Activated CD4-positive, alpha-beta T cell treated with anti-CD3 and anti-CD28 coated beads for 24 hours (primary cell): ENCODE data around the gene TNFRSF11A.

ENCODE experiments used
- DNase-seq, 2 donors: peaks; one replicate each; pipeline ENCODE4 v3.0.0-alpha.2; 2020; ENCODE audit warnings: low read depth in 2 of 2

TNFRSF11A gene

DNA sequence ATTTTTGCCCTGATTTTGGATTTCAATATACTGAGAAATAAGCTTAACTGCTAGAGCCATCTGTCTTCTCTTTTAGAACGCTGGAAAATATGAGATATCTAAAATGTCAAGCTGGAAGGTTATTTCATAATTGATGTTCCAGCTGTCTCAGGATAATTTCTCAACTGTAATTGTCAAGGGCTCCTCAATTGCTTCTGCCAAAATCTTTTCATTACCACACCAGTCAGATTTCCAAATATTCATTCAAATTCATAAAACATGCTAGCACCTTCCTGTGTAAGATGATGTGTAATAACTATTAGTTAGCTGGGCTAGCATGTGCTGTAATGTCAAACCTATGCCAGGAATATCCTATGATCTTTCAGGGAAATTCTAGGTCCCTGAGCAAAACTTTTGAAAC is 88.1 kb downstream of the TNFRSF11A start:
- DNase-seq: no peak

DNA sequence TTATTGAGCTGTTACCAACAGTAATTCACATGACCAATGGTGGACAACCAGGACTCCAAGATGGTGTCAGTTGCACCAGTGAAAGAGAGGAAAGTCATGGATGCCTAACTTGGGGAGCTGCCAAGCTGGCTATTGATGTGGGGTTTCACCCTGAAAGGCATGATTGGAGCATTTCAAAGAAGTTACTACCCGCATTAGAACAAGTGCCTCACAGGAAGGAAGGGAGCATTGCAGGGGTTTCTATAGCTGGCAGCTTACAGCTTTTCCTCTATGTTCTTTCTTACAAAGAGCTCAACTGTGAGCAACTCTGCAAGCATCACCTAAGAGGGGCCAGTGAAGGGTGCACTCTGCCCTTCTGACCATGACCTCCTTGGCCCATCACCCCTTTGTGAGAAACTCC is 93.1 kb downstream of the TNFRSF11A start:
- DNase-seq: no peak

DNA sequence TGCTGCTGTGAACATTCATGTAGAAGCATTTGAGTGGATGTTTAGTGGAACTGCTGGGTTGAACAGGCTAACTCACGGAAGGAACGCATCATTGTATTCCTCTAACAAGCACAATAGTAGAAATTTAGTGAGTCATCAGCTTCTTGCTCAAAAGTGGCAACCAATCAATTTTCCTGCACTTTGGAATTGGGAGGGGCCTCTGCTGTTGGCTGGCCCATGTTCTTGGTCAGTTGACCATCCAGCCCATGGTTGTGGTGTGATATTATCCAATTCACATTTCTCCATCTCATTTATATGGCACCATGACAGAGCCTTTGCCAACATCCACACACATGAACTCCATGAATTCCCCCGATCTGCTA is 95.0 kb downstream of the TNFRSF11A start:
- no peak for DNase-seq

DNA sequence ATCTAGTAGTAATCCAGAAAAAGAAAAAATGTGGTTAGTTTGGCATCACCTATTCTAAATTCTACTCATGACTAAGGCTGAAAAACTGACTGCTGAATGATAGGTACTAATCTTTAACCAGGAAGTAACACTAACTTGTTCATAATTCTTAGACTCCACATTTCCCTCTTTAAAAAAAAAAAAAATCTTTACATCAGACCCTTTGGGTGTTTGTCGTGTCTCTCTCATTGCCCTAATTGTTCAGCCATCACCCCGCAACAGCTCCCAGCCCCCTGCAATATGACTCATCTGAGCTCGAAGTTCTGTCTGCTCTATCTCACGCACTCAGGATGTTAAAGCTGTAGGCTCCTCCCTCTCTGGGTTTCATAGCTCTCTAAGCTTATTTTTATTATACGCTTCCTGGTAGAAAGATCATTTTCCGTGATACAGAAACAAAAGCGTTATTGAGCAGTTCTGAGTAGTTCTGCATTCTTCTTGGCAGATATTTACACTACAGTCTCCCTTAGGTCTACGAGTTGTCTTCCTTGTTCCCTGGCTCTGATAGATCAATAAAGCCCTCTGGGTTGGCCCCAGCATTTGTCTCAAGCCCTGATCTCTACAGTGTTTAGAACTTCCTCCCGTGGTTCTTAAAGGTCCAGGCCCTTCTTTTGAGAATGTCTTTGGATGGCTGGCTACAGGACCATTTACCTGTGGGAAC is 95.6 kb downstream of the TNFRSF11A start:
- DNase-seq: peak; percentile 34 to 56

DNA sequence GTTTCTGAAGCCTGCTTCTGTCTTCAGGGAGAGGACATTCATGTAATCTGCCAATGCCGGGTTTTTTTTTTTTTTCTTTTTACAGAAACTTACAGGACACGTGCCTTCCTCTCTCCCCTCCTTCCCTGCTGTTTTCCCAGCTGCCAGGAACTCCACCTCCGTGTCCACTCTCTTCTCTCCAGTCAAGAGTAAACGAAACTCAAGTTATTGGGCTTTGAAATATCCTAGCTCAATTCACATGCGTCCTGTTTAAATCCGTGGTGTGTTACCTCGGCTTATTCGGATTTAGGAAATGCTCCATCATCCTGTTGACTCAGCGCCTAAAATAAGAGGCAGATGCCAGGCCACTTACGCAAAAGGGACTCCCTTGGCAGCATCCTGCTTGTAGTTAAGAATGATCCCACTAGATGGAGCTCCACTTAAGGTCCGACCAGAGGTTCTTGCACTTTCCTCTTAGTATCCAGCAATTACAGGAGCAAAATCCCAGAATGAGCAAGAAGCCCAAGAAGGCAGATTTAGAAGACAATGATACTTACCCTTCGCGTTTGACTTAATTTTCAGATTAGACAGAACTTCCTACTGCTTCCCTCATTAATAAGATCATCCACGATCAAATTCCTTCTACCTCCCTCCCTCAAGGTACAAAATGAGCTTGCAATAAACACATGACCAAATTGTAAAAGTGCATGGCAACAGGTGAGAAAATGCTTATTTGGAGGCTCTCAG is 100.5 kb downstream of the TNFRSF11A start:
- peak in 1 of 2 donors; percentile 55 for DNase-seq

DNA sequence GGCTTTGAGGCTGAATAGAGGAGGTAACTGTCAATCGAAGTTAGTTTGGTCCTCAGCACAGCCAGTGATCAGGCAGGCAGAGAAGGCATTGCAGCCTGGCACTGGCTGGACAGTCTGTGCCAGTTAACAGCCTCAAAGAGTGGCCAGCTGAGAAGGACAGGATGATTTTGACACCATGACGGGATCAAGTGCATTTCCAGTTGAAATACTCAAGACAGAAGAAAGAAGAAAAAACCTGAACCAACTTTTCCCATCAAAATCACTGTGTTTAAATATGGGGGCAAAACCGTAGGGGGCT is 101.0 kb downstream of the TNFRSF11A start:
- no peak for DNase-seq

DNA sequence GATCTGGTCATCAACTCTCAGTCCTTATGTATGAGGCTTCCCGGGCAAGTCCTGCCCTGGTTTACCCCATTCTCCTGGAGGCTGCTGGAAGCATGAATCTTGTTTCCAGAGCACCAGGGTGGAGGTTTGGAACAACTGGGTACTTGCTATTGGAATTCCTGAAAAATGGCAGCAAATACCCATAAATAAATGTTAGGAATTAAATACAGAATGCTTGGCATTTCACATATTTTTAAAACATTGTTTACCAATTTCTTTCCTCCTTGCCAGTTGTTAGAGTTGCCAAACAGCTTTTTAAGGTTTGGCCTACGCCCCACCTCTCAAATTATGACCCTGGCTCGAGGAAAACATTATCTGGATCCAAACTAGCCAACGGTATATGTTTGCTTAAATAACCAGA is 107.1 kb downstream of the TNFRSF11A start:
- no peak for DNase-seq

DNA sequence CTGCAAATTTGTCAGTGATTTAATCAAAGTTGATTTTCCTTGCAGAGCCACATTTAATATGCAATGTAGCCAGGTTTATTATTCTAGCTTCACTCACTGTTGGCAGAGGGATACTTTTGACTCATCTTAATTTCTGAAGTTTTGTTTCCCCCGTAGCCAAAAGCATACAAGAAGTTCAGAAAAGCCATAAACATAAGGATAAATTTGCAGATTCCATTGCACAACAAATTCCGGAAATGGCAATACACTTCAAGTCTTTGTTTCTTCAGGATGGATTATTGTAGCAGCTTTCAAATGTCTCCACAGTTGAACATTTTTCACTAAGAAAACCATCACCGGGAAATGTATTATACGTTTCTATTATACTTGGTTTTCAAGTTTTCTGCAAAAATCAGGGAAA is 109.7 kb downstream of the TNFRSF11A start:
- DNase-seq: no peak

DNA sequence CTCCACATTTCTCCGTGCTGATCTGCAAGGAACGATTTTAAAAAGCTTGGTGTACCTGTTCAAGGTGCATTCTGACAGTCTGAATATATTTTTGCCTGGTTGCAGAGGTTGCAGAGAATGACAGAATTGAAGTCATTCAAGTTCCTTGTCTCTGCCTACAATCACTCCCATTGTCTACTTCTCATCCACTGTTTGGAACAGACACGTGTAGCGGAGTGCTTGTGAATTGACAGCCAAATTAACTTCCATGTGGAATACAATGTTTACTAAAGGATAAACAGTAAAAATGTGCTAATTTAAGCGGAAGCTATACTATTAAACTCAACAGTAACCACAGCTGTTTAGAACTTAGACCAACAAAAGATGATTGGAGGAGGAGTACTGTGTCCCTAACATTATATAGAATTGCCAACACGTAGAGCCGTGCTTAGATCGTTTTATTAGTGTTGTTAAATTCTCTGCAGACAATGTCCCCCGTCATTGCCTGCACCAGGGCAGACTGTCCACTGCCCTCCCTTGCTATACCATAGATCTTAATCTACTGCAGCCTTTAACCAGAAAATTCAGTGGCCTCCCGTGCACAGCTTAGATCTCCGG is 110.4 kb downstream of the TNFRSF11A start:
- no peak for DNase-seq

DNA sequence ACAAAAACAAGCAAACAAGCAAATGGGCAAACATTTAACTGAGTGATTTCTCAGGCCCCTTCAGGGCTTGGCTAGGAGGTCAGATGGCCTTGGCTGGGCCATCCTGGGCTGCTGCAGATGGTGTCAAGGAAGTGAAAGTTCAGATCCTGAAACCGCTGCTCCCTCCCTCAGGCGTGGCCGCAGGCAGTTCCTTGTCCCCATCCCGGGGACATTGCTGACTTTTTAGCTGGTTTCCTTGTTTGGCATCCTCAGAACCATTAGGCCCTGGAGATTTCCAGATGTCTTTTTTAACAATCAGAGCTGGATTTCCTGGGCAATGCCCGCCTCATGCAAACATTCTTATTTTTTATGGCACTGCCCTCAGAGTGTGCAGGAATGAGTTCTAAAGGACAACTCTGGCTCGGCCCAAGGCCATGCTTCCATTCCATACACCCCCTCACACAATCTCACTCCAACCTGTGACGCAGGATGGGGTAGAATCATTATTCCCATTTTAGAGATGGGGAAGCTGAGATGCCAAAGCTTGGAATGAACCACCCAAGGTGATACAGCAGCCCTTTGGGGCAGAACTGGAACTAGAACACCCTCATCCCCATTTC is 111.6 kb downstream of the TNFRSF11A start:
- no peak for DNase-seq

DNA sequence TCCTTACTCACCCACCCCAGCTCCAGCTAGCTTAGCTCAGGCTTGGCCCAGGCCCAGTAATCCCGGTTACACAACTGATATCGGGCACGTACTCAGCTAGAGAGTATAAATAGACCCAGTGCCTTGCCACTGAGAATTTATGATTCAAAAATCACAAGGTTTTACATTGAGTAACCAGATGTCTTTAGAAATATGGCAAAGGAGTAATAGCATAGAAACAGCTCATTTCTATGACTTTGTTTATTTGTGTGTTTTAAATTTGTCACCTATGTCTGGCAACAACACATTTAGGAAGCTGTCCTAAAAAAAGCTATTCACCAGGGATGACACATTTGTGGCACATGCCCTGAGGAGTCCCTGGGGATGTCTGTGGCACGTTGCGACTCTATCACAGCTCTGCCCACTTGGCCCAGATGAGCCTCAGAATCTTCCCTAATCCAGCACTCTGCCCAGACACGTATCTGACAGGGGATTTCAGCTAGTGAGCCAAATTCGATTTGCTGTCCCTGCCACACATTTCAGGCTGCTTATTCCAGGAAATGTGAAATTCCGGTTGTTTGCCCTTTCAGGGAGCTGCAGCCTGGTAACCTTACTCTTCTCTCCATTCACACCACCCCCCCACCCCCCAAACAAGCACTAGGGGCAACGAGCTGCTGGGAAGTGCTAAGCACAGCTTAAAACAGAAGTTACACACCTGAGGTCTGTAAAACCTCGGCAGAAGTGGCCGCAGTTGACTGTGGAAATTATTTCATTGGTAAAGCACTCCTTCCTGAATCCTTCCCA is 112.3 kb downstream of the TNFRSF11A start:
- DNase-seq: no peak

DNA sequence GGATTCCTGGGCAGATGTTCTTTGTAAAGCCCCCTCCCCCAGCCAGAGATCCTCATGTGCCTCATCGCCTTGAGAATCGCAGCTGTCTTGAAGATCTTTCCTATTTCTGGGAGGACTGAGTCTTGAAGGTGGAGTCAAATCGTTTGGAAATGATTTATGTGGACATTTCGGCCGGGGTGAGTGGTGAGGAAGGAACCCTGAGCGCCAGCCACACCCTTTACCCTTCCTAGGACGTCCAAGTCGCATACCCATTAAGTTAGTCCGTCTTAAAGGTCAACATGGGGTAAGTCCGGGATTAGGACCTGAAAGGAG is 112.9 kb downstream of the TNFRSF11A start:
- no peak for DNase-seq

DNA sequence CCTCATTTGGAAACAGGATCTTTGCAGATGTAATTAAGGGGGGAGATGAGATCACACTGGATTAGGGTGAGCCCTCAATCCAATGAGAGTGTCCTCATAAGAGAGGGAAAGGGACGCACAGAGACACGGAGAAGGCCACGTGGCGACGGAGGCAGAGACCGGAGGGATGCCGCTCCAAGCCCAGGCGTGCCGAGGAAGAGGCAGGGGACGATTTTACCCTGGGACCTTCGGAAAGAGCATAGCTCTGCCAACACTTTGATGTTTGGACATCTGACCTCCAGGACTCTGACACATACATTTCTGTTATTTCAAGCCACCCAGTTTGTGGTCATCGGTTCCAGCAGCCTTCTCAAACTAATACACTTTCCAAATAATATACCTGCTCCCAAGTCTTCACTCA is 113.3 kb downstream of the TNFRSF11A start:
- no peak for DNase-seq

DNA sequence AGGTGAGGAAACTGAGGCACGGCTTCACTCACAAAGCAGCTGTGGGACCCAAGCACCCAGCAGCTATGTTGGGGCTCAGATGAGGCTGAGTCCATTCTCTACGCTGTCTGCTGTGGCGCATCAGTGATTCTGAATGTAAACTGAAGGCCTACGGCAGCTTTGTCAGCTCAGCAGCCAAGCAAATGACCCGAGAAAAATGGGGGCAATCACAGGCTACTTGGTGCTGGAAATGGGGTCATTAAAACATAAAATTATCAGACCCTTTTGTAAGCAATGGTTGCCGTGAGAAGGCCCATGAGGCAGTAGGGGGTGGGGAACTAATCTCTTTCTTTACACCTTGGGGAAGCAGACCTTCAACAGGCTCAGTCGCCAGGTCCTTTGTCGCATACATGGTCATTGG is 113.8 kb downstream of the TNFRSF11A start:
- no peak for DNase-seq
